SKM-1 (cell line): ENCODE results near the gene ZDHHC7.

Experiments
- DNase-seq: peaks from one replicate; lab custom pipeline; 2025; ENCODE audit not compliant: unreplicated experiment; lab: John Stamatoyannopoulos, UW

ZDHHC7 gene

GRCh38 chr16:84970447-84971127, 40.7 kb downstream of the ZDHHC7 start:
- DNase-seq: peak; percentile 58

- no peak for DNase-seq
Measured at GRCh38 chr16:84967828-84968227, 43.5 kb downstream of the ZDHHC7 start.

DNA sequence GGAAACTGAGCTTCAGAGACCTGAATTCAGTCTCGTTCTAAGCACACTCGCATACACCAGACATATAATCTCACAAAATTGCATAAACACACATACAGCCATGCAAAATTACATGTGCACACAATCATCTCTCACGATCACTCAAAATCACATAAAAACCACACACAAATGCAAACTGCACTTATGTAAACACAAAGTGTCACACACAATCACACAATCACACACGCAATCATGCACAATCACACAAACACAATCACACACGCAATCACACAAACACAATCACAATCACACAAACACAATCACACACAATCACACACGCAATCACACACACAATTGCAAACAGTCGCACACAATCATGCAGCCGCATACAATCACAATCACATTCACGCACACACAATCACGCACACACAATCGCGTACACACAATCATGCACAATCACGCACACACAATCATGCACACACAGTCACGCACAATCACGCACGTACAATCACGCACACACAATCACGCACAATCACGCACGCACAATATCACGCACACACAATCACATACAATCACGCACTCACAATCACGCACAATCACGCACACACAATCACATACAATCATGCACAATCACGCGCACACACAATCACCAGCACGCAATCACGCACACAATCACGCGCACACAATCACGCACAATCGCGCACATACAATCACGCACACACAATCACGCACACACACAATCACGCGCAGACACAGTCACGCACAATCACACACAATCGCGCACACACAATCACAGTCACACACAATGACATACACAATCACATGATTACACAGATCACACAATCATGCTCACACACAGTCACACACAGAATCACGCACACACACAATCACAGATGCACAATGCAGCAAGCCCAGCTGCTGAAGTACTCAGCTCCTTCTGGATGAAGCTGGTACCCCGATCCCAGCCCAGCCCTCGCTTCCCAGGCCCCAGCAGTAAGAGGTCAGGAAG, 45.6 kb downstream of the ZDHHC7 start:
- DNase-seq: no peak

DNA sequence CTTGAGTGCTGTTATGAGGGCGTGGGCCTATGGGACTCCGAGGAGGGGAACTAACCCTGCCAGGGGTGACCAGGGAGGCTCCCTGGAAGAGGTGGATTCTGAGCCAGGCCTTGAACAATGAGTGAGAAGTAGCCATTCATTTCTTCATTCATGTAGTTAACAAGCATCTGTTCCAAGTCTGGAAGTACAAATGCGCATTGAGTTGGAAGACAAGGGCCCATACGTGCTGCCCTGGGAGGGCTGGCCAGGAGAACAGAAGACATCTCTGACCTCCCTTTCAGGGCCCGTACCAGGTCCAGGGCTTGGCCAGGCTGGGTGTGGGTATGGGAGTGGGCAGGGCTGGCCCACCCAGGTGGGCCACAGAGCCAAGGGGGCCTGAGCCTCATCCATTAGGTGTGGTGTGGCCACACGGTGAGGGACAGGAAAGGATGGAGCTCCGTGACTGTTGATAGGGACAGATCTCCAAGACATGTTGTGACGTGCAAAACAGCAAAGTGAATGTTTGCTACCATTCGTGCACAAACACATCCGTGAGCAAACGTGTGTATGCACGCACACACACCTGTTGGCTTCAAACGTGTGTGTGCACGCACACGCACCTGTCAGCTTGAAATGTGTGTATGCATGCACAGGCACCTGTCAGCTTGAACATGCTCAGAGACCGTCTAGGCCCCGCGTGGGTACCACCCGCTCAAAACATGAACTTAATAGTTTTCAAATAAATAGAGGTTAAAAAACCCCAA, 46.8 kb downstream of the ZDHHC7 start:
- DNase-seq: no peak

DNA sequence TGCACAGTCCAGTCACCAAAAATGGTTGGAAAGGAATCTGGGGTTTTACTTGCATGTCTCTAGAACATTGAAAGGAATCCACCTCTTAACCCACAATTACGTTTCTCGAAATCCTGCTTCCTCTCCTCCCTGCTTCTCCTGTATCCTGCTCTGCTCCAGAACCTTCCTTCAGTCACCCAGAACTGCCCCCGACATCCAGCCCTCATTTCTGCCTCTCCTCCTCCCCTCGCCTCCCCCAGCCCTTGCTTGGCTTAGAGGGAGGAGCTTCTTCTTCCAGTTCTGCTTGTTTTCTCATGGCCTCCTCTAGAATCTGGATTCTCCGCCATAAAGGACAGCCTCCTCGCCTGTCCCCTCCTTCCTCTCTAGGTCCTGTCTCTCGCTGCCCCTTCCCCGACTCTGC, 48.3 kb downstream of the ZDHHC7 start:
- no peak for DNase-seq

DNA sequence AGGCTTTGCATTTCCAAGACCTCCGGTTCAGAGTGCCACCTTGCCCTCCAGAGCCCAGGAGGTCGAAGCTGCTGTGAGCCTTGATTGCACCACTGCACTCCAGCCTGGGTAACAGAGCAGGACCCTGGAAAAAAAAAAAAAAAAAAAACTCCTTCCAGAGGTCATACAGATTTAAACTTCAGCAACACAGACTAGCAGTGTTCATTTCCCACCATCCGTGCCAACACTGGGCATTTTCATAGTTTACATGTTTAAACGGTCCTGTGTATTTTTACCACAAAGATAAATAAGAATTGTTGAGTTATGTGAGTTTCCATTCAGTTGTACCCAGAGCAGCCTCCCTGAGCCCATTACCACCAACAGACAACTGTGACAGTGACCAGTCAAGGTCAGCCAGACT, 50.4 kb downstream of the ZDHHC7 start:
- DNase-seq: no peak

DNA sequence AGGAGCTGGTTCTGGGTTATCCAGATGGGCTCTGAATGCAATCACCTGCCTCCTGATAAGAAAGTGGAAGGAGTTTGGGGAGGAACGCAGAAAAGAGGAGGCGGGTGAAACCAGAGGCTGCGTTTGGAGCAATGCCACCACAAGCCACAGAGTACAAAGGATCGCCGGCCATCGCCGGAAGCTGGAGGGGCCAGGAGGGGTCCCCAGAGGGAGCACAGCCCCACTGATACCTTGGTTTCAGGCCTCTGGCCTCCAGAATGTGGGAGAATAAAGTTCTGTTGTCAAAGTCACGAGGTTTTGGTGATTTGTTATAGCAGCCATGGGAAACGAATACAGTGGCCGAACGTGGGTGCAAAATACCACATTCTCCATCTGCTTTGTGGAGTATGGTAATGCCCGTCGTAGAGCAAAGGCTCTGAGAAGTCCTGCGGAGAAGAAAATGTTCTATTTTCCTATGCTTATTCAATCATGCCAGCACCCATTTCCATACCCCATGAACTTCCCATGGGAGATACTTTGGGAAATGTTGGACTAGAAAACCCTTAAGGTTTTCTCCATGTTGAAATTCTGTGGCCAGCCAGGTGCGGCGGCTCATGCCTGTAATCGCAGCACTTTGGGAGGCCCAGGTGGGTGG, 51.4 kb downstream of the ZDHHC7 start:
- no peak for DNase-seq

DNA sequence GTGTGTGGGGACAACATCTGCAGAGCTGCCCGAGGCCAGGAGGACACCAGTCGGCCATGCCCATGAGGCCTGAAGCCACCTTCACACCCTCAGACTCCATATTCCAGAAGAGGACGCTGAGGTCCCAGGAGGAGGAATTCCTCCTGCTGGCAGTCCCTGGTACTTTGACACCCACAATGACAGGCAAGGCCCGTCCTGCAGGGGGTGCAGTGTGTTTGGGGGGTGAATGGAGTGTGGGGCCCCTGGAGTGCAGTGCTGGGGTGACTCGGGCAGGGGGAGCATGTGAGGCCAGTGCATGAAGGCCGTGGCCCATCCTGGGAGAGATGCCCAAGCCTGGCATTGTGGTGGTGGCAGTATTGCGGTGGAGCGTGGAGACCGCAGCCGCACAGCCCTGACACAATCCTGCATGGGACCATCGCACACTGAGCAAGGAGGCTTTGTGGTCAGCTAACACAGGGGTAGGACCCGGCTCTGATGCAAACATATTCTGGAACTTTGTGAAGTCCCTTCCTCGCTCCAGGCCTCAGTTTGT, 52.2 kb downstream of the ZDHHC7 start:
- DNase-seq: no peak

DNA sequence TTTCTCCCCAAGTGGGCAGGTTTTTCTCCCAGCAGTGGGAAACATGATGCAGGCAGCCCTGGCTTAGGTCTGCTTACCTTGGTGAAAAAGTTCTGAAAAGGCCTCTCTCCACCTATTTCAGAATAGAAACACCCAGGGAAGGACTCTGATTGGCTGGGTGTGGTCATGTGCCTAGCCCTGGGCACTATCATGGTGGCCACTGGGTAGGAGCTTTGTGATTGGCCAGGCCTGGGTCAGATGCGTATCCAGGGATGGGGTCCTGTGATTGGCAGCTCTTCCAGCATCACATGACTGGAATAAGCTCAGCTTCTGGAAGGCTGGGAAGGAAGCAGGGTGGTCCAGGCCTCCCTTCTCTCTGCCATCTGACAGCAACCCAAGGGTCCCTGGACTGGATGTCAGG, 53.5 kb downstream of the ZDHHC7 start:
- DNase-seq: no peak

GRCh38 chr16:84957192-84957591, 54.1 kb downstream of the ZDHHC7 start:
- no peak for DNase-seq

GRCh38 chr16:84955427-84955826, 55.9 kb downstream of the ZDHHC7 start:
- no peak for DNase-seq

DNA sequence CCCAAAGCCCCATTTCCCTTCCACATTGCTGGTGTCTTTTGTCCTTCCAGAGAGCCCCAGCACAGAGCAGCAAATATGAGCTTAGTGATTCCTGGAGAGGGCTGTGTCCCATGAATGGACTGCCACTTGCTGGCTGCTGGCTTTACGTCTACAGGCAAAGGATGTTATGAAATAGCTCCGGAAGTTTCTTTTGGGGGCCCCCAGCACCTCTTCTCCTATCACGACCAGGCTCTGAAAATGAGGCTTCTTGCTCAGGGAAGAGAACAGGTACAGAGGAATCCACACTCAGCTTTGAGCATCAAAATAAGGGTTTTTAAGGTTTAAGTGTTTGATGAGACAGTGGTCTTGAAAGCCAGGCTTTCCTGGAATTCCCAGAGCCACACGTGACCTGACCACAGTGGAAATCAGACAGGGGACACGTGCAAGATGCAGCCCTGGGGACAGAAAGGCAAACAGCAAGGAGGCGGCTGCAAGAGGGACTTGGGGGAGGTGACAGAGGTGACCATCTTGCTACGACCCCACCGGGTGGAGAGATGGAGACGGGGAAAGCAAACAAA, 58.1 kb downstream of the ZDHHC7 start:
- DNase-seq: no peak

DNA sequence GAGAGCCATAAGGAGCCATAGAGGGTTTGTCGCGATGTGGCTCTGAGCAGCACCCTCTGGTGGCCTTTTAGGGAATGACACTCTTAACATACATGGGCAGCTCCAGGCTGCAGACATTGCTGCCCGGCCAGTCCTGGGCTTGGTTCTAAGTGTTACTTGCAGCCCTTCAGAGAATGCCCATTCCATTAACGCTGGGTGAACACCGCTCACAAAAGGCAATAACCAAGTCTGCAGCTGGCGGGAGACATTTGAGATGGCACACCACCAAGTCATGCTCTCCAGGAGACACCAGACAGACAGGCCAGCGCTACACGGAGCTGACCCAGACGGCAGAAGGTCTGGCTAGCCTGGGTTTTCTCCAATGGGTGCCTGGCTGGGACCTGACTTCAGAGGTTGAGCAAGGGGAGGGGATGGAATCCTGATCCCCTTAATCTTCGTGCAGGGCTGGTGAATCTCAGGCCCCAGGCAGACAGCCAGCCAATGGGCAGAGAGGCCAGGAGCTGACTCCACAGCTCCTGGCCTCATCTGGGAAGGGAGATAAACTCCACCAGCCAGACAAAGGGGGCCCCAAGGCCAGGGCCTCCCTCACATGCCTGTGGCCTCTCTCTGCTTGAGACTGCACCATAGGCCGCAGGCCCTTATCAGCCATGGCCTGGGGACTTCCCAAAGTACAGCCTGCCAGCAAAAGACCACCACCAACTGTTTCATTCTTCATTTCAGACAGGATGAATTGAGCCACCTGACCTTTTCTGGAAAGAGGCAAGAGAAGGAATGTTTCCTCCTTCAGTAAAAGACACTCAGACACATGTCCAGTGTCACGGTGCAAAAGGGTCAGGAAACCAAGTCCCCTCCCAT, 58.8 kb downstream of the ZDHHC7 start:
- peak; percentile 74 for DNase-seq

GRCh38 chr16:84950906-84951305, 60.4 kb downstream of the ZDHHC7 start:
- DNase-seq: peak; percentile 7

- no peak for DNase-seq
Measured at GRCh38 chr16:84949772-84950436, 61.4 kb downstream of the ZDHHC7 start.

DNA sequence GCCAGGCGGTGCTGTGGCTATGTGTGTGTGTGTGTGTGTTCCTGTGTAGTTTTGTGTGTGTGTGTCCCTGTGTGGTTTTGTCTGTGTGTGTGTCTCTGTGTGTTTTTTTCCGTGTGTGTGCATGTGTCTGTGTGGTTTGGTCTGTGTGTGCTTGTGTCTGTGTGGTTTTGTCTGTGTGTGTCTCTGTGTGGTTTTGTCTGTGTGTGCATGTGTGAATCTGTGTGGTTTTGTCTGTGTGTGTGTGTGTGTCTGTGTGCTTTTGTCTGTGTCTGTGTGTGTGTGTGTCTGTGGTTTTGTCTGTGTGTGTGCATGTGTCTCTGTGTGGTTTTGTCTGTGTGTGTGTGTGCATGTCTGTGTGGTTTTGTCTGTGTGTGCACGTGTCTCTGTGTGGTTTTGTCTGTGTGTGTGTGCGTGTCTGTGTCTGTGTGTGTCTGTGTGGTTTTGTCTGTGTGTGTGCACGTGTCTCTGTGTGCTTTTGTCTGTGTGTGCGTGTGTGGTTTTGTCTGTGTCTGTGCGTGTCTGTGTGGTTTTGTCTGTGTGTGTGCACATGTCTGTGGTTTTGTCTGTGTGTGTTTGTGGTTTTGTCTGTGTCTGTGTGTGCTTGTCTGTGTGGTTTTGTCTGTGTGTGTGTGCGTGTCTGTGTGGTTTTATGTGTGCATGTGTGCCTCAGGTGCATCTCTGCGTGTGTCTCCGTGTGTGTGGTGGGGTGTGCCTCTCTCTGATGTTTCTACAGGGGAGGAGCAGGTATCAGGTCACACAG, 62.3 kb downstream of the ZDHHC7 start:
- no peak for DNase-seq

DNA sequence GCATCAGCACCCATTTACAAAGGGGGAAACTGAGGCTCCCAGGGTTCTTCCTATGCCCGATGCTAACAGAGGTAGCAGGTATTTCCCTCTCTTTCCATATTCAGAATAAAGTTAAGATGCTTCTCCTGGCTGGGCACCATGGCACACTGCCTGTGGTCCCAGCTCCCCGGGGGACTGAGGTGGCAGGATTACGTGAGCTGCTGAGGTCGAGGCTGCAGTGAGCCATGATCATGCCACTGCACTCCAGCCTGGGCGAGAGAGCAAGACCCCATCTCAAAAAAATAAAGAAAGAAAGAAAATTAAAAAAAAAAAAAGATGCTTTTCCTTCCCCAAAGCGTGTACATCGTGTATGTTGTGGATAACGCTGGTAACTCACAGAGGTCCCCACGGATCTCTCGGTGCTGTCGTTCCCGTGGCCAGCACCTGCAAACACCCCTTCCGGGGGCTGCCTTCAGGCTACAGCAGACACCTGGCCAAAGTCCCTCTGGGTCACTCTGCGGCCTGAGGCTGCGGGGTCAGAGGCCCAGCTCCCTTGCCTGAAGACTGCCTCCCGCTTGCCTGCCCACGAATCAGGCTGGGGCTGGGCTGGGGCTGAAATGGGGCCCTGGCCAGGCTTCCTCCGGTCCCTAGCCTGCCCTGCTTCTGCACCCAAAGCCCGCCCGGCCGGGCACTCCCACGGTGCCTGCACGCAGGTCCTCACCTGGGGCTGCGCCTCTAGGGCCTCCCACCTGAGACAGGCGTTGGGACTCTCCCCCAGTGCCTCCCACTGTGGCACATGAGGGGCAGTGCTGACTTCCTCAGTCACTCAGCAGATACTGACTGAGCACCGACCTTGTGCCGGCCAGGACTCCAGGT, 63.1 kb downstream of the ZDHHC7 start:
- no peak for DNase-seq
